HG02938 (cell line): Measurements from ENCODE around the gene ARNT2.

Experiments used
- ATAC-seq: cut with Tn5 transposase; IDR thresholded peaks from one replicate; pipeline ENCODE4 v1.9.1; 2021; ENCODE audit warnings: mild to moderate bottlenecking, moderate library complexity; ENCODE audit not compliant: unreplicated experiment

Gene ARNT2

GRCh38 chr15:80441041-80441440, 36.9 kb downstream of the ARNT2 start:
- no peak for ATAC-seq

GRCh38 chr15:80441714-80442113, 37.5 kb downstream of the ARNT2 start:
- ATAC-seq = no peak

DNA sequence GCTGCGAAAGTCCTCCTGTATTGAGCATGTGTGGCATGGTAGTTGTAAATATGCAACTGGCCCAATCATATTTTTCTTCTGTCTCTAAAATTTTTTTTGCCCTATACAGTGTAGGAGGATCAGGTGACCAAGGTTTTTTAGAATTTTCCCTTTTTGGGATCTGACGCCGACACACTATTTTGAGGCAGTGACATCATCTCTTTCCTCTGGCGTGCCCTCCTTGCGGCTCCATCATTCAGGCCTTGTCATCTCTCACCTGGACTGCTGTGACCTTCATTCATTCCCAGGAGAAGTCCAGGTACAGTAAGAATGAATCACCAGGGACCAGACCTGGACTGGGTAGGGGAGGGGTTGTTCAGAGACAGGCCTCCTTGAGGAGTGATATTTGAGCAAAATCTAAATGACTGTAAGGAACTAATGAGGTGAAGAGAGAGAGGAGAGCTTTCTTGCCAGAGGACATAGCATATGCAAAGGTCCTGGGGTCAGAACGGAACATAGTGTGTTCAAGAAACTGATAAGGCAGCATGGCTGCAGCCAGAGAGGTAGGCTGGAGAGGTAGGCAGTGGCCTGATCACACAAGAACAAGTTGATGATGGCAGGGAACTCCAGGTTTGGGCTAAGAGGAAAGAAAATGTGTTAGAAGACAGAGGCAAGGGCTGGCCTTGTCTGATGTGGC, 38.7 kb downstream of the ARNT2 start:
- no peak for ATAC-seq

DNA sequence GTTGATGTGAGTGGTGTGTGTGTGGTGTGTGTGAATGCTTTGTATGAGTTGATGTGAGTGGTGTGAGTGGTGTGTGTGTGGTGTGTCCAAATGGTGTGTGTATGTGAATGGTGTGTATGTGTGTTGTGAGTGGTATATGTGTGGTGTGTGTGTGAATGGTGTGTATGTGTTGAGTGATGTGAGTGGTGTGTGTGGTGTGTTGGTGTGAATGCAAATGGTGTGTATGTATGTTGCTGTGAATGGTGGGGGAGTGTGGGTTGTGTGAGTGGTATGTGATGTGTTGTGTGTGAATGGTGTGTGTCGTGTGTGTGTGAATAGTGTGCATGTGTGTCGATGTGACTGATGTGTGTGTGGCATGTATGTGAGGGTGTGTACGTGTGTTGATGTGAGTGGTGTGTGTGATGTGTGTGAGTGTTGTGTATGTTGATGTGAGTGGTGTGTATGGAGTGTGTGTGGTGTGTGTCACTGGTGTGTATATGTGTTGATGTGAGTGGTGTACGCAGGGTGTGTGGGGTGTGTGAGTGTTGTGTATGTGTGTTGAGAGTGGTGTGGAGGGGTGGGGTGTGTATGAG, 40.6 kb downstream of the ARNT2 start:
- ATAC-seq = no peak

- no peak for ATAC-seq
Observed at GRCh38 chr15:80445300-80446041, 41.3 kb downstream of the ARNT2 start.

DNA sequence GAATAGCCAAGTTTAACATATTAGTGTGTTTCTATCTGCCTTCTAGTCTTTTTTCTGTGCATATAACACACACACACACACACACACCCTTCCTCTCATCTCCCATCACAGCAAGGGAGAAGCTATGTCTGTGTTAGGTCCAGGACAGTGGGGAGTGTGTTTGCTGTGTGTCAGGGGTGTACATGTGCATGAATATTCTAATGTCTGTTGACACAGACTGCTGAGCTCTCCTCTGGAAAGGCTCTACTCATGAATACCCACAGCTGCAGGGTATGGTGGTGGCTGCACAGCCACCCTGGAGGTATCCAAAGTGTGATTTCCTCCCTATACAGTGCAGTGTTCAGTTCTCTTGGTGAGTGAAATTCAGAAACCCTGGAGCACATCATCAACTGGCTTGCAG, 42.9 kb downstream of the ARNT2 start:
- ATAC-seq = no peak

DNA sequence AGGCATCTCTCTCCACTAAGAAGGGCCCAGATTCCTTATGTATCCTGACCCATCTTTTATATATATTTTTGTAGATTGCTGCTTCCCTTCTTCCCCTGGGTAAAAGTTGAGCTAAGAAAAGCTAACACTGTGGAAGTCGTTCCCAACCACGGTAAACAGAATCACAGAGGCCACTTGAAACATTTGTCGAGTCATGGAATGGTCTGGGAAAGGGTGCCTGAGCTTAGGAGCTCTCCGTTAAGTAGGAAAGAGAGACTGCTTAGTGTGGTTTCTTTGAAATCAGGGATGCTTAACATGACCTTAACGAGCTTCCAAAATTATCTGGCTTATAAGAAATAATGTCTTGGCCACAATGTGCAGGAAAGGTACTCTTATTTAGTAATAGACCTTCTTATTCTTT, 45.6 kb downstream of the ARNT2 start:
- no peak for ATAC-seq

DNA sequence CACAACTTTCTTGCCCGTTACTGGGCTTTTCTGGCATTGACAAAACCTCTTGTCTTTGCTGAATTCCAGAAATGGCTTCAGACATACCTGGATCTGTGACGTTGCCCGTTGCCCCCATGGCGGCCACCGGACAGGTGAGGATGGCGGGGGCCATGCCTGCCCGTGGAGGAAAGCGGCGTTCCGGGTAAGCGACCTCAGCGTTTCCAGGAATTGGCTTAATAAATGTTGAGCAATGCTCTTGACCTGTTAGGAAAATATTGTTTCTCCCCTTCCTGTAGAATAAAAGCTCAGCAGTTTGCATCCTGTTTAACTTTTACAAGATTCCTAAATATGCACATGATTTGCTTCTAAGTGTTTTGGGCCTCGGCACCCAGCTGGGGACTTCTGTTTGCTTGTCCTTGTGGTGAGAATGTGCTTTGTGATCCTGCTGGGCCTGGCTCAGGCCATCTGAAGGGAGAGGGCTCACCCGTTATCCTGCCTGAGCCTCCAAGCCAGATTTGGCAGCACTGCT, 46.7 kb downstream of the ARNT2 start:
- ATAC-seq = no peak

- ATAC-seq = no peak
Observed at GRCh38 chr15:80452166-80452565, 48.0 kb downstream of the ARNT2 start.

- ATAC-seq = no peak
Observed at GRCh38 chr15:80455051-80455648, 51.0 kb downstream of the ARNT2 start.

DNA sequence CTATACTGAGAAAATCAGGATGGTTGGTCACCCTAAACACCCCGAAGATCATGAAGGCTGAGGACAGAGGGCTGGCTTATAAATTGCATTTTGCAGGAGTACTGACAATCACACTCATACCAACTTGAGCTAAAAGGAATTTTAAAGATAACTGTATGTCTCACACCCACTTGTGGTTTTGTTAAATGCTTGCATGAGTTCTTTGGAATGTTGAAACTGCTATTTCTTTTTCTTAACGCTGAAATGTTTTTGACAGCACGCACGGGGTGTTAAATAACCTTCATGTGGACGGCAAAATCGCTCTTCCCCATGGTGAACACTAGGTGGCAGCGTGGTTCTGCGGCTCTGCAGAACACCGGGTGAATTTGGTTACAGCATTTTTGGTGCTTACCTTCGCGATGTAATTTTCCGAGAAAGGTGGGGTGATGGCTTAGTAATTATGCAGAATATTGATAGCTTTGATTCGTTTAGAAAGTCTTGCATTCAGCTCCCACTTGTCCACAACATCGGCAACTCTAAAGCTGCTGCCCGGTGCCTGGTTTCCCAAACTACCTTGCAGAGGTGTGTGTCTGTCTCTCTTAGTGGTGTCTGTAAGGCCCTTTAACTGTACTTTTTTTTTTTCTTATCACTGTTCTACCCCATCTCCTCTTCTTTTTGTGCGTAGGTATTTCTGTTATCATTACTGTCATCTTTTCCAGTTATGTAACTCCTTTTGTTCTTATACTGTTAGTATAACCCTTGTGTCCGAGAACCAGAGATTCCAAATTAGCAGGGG, 51.7 kb downstream of the ARNT2 start:
- peak; percentile 51 for ATAC-seq

GRCh38 chr15:80456517-80457492, 52.6 kb downstream of the ARNT2 start:
- no peak for ATAC-seq

- no peak for ATAC-seq
Observed at GRCh38 chr15:80457896-80458295, 53.7 kb downstream of the ARNT2 start.

GRCh38 chr15:80458580-80458979, 54.4 kb downstream of the ARNT2 start:
- no peak for ATAC-seq

GRCh38 chr15:80459380-80459779, 55.2 kb downstream of the ARNT2 start:
- ATAC-seq = no peak

DNA sequence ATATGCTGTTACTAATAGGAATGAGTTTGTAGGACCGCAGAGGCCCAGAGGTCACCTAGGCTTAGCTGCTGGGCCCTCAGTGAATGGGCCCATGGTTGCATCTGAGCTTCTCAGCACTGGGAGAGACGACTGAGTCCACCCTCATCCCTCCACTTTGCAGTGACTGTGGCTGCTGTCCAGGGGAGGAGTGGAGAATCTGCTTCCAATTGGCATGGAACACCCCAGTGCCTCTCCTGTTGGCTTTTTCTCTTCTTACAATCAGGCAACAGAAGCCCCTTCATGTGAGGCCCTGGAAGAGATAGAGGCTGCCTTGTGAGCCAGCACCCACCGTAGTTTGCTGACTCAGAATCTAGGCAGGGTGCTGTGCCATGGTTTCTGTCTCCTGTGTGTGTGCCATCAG, 55.6 kb downstream of the ARNT2 start:
- no peak for ATAC-seq

DNA sequence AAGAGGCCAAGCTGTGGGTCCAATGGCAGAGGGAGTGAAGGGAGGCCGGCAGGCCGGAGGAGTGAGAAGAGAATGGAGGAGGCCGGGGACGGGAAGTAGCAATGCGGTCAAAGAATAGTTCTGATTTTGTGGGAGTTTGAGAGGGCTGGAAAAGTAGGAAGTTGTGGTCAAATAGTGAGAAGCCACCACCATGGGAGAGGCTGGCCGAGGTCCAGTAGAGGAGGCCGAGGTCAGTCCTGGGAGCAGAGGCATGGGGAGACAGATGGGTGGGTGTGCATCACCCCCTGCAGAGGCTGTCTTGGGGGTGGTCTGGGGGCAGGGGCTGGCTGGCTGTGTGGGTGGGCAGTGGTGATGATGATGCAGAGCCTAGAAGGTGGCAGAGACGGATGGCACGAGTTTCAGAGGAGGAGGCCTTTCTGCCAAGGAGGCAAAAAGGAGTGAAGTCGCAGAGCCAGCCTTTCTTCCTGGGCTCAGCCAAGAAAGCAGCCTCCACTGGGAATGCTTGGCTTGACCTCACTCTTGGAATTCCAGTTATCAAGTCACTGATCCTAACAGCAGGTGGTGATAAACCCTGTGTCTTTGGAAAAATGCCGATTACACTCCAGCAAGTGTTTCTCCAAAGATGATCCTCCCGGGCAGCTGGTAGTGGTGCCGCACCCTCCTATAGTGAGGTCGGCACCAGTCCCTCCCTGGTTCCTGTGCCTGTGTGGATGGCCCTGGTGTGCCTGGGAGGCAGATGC, 57.3 kb downstream of the ARNT2 start:
- no peak for ATAC-seq

- ATAC-seq = no peak
Observed at GRCh38 chr15:80462111-80462510, 57.9 kb downstream of the ARNT2 start.
